Measurements from ENCODE around the gene BAIAP2L2.

GRCh38 chr22:38065539-38065938 is 44.9 kb downstream of the BAIAP2L2 start:
- no peak for TF ChIP-seq CTCF (IDR thresholded peaks at IDR 0.05)
- no peak for TF ChIP-seq POLR2A (IDR thresholded peaks at IDR 0.05)

All from body of pancreas (tissue), 4 donors.